ENCODE measurements around the gene SPOCK1.

SPOCK1 gene

DNA sequence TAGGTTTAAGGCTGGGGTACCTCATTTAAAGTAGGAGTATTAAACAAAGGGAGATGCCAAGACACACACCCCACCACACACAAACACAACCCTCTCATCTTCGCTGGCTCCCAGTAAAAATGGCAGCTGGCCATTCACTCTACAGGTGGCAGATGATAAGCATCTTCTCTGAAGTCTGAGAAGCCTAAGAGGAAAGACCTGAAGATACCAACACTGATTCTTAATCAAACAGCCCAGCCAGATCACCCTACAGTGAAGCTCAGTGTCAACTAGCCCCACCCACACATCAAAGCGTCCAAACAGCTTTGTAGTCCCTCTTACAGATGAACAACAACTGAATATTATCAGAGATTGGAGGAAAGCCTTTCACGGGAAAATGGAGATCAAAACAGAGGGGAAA, 59.5 kb downstream of the SPOCK1 start:
- DNase-seq (ENCODE audit: extremely low read depth, low read depth), result no peak
- H3K4me3 ChIP-seq (replicated peaks; ENCODE audit: low read depth, low read length), result no peak overlapping the region
- TF ChIP-seq, protein P1, sequence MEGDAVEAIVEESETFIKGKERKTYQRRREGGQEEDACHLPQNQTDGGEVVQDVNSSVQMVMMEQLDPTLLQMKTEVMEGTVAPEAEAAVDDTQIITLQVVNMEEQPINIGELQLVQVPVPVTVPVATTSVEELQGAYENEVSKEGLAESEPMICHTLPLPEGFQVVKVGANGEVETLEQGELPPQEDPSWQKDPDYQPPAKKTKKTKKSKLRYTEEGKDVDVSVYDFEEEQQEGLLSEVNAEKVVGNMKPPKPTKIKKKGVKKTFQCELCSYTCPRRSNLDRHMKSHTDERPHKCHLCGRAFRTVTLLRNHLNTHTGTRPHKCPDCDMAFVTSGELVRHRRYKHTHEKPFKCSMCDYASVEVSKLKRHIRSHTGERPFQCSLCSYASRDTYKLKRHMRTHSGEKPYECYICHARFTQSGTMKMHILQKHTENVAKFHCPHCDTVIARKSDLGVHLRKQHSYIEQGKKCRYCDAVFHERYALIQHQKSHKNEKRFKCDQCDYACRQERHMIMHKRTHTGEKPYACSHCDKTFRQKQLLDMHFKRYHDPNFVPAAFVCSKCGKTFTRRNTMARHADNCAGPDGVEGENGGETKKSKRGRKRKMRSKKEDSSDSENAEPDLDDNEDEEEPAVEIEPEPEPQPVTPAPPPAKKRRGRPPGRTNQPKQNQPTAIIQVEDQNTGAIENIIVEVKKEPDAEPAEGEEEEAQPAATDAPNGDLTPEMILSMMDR (IDR thresholded peaks at IDR 0.05; ENCODE audit: low read depth, low read length, missing control alignments), result no peak

DNA sequence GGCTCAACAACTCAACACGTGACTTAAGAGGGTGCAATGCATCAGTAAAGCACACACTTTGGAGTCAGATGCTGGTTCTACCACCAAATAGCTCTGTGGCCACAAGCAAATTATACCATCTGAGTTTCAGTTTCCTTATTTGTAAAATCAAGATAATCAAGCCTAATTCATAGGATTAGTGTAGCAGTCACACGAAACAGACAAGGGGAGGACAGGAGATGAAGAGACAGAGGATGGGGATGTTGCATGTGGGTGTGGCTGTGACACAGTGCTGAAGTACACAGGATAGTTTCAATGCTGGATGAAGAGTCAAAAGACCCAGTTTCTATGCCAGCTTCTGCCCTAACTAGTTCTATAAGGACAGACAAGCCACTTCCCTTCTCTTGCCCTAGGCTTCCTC, 60.2 kb downstream of the SPOCK1 start:
- TF ChIP-seq, protein P1 (IDR thresholded peaks at IDR 0.05; ENCODE audit: low read depth, low read length, missing control alignments), result no peak
- DNase-seq (ENCODE audit: extremely low read depth, low read depth), result no peak
- H3K4me3 ChIP-seq (replicated peaks; ENCODE audit: low read depth, low read length), result no peak overlapping the region

DNA sequence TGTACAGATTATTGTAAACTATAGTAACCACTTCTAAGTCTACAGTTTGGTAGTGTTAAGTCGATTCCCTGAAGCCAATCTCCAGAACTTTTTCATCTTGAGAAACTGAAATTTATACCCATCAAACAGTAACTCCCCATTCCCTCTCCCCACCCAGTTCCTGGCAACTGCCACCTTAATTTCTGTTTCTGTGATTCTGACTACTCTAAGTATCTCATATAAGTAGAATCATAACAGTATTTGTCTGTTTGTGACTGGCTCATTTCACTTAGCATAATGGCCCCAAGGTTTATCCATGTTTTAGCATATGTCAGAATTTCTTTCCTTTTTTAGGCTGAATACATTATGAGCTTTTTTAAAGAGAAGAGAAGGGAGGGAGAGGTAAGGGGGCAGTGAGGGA, 61.4 kb downstream of the SPOCK1 start:
- no peak for DNase-seq (ENCODE audit: extremely low read depth, low read depth)
- H3K4me3 ChIP-seq (replicated peaks; ENCODE audit: low read depth, low read length), result no peak overlapping the region
- TF ChIP-seq, protein P1 (IDR thresholded peaks at IDR 0.05; ENCODE audit: low read depth, low read length, missing control alignments), result no peak

DNA sequence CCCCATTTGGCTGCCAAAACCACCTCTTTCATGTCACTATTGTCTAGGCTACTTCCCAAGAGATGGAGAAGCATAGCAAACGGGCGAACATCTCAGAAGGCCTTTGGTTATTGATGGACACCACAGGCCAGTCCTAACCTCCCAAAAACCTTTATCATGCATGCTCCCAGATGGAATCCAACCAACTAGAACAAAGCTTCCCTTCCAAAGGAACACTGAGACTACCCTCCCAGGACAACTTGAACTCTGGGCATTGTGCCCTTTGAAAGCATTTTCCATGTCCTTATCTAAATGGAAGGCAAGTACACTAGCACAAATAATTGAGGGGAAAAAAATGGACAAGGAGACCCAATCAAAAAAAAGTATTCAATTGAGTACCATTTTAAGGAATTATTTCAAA, 65.6 kb downstream of the SPOCK1 start:
- DNase-seq (ENCODE audit: extremely low read depth, low read depth), result no peak
- TF ChIP-seq, protein P1 (IDR thresholded peaks at IDR 0.05; ENCODE audit: low read depth, low read length, missing control alignments), result no peak
- H3K4me3 ChIP-seq (replicated peaks; ENCODE audit: low read depth, low read length), result no peak overlapping the region

DNA sequence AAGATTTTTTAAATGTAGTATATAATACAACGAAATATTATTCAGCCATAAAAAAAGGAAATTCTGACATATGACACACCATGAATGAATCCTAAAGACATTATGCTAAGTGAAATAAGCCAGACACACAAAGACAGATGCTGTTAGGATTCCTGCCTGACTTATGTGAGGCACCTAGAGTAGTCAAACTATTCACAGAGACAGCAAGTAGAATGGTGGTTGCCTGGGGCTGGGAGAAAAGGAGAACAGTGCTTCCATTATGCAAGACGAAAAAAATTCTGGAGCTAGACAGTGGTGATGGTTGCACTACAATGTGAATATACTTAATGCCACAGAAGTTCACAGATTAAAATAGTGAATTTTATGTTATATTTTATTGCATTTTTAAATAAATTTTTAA, 66.8 kb downstream of the SPOCK1 start:
- no peak for DNase-seq (ENCODE audit: extremely low read depth, low read depth)
- H3K4me3 ChIP-seq (replicated peaks; ENCODE audit: low read depth, low read length), result no peak overlapping the region
- TF ChIP-seq, protein P1 (IDR thresholded peaks at IDR 0.05; ENCODE audit: low read depth, low read length, missing control alignments), result no peak

DNA sequence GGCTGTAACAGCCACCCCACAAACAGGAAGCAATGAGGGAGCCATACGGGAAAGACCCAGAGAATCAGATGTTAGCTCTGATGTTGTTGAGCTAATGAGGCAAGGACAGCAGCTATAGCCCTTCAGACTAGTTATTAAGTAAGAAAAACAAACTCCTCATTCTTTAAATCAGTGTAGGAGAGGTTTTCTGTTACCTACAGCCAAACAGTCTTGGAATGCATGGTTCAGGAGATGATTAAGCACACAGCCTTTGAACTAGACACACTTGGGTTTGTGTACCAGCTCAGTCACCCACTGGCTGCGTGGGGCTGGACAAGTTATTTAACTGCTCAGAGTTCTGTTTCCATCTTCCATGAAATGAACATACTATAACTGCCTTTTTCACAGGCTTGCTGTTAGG, 68.1 kb downstream of the SPOCK1 start:
- DNase-seq (ENCODE audit: extremely low read depth, low read depth), result no peak
- H3K4me3 ChIP-seq (replicated peaks; ENCODE audit: low read depth, low read length), result no peak overlapping the region
- TF ChIP-seq, protein P1 (IDR thresholded peaks at IDR 0.05; ENCODE audit: low read depth, low read length, missing control alignments), result no peak

DNA sequence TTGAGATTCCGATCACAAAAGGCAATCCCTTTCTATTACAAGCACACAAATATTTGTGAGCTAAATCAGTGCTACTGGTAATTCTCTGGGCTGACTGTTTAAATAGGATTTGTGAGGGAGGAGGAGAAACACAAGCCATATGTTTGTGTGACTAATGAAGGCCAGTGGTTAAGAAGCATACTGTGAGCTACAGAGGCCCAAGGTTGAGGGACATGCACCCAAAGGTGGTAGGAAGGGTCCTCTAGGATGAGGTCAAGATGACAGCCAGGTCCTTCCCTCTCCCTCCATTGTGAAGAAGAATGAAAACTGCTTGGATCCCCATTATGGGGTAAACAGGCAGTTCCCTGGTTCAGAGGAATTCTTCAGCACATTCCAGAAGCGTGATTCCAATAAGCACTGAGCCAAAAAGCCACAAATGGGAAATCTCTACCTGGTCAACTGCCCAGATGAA, 83.9 kb downstream of the SPOCK1 start:
- peak; percentile 36 for DNase-seq (ENCODE audit: extremely low read depth, low read depth)

More for the DNA sequence above, 83.9 kb downstream of the SPOCK1 start:
- TF ChIP-seq, protein P1 (IDR thresholded peaks at IDR 0.05; ENCODE audit: low read depth, low read length, missing control alignments), result no peak
- H3K4me3 ChIP-seq (replicated peaks; ENCODE audit: low read depth, low read length), result no peak overlapping the region
